HFFc6 (cell line): ENCODE measurements around the gene ZNF205. TPM values are rescaled to one million over a fixed set of nuclear protein-coding genes. Genes with fewer than 3 reads are reported as not detected.
A peak's percentile ranks its signal among the peaks of the same experiment; 100 is the strongest.
"Not testable (repeated sequence)": the region's sequence is repeated elsewhere in the genome, so short reads cannot be mapped to it uniquely, and the experiment has no call there.

Source experiments
- DNase-seq: peaks from one replicate; pipeline ENCODE4 v3.0.0-alpha.2; 2018
- H3K27ac Mint-ChIP-seq: 2 replicates; pipeline ENCODE4 v1.8.0; 2020; ENCODE audit warnings: mild to moderate bottlenecking, mixed read lengths
- H3K27me3 Mint-ChIP-seq: 2 replicates; pipeline ENCODE4 v1.8.0; 2021; ENCODE audit warnings: mild to moderate bottlenecking, moderate library complexity, mixed read lengths; ENCODE audit not compliant: insufficient read depth
- H3K36me3 Mint-ChIP-seq: 2 replicates; pipeline ENCODE4 v1.8.0; 2021; ENCODE audit warnings: low read depth, mixed read lengths
- H3K4me1 Mint-ChIP-seq: 2 replicates; pipeline ENCODE4 v1.8.0; 2020; ENCODE audit warnings: low read depth, mixed read lengths
- H3K4me3 Mint-ChIP-seq: 2 replicates; pipeline ENCODE4 v1.8.0; 2020; ENCODE audit warnings: mild to moderate bottlenecking, moderate library complexity, mixed read lengths
- H3K9me3 Mint-ChIP-seq: 2 replicates; pipeline ENCODE4 v1.8.0; 2020; ENCODE audit warnings: mild to moderate bottlenecking, mixed read lengths
- CTCF ChIP-seq: fragments of 200-600 bp; sonication (generic); IDR thresholded peaks from 2 replicates; pipeline ENCODE4 v1.5.0; 2021; ENCODE audit warnings: antibody characterized with exemption, mild to moderate bottlenecking
- total RNA-seq, 6 experiments: library from RNA; stranded (reverse); fragmentation: NEBNext Ultra II Directional; extraction: Animal tissue kit (Norgen Biotek cat#: 25700); gene quantifications; 2 replicates in 1 of 6; 3 replicates in 5 of 6; pipeline ENCODE4 v1.2.3, GENCODE V29; 2021

Gene ZNF205
- total RNA-seq, 6 experiments from 2014 or later = 7.6 to 10.2 (median 9.5) TPM

DNA sequence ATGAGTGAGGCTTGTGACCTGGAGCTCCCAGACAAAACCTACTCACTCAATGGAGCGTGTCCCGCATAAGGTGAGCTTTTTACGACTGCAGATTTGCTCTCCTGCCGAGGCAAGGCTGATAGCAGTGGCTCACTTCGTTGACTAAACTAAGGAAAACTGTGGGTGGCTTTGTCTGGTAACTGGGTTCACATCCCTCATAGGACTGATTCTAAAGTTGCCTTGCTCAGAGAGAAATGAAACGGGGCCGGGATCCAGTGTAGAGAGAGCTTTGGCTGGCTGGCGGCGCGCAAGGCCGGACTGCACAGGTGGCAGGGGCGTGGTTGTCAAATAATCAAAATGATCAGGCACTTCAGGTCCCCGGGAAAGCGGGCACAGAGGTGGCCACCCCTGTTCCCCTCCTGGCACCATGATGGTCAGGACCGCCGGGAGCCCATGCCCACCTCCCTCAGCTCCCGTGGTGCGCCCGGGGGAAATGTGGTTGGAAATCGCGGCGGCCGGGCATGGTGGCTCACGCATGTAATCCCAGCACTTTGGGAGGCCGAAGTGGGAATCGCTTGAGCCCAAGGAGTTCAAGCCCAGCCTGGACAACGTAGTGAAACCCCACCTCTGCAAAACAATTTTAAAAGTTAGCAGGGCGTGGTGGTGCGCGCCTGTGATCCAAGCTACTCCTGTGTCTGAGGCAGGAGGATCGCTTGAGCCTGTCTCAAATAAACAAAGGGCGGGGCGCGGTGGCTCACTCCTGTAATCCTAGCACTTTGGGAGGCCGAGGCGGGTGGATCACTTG lies 49.0 kb downstream of the ZNF205 start:
- no peak overlapping the region for H3K27ac Mint-ChIP-seq
- no peak for TF ChIP-seq CTCF
- peaks cover 9% of the 10 kb centered on the region; the same call in 1 of the 2 replicates for H3K27me3 Mint-ChIP-seq
- H3K36me3 Mint-ChIP-seq = no peaks in the 10 kb centered on the region
- peaks cover 21% of the 10 kb centered on the region for H3K4me1 Mint-ChIP-seq
- H3K4me3 Mint-ChIP-seq = no peak overlapping the region
- no peaks in the 10 kb centered on the region for H3K9me3 Mint-ChIP-seq
- DNase-seq = no peak

- Mint-ChIP-seq H3K4me3 (no peak overlapping the region), H3K36me3 (no peaks in the 10 kb centered on the region), H3K27me3 (peaks cover 5% of the 10 kb centered on the region; the same call in 1 of the 2 replicates), H3K9me3 (no peaks in the 10 kb centered on the region), H3K4me1 (peaks cover 10% of the 10 kb centered on the region), H3K27ac (no peak overlapping the region)
- DNase-seq = no peak
- TF ChIP-seq CTCF = no peak
Observed at GRCh38 chr16:3164121-3164991, 52.0 kb downstream of the ZNF205 start.

DNA sequence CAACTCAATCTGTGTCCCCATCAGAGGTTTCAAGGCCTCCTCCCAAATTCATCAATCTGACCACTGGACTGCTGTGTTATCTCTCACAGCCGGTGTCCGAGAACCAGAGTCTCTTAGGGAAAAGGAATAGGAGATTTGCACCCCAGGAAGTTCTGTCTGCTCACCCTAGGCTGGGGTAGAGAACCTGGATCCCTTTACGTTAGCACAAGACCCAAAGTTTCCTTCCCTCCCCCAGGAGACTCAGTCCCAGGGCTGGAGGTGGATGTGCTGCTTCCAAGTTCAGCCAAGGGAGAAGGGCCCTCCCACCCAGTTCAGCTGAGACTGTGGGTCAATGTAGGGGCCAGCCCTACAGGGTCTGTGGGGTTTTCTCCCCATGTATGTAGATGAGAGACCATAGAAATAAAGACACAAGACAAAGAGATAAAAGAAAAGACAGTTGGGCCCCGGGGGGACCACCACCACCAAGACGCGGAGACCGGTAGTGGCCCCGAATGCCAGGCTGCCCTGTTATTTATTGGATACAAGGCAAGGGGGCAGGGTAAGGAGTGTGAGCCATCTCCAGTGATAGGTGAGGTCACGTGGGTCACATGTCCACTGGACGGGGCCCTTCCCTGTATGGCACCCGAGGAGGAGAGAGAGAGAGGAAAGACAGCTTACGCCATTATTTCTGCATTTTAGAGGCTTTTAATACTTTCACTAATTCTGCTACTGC lies 52.9 kb downstream of the ZNF205 start:
- no peak for TF ChIP-seq CTCF
- peaks cover 6% of the 10 kb centered on the region; the same call in 1 of the 2 replicates for H3K4me1 Mint-ChIP-seq
- DNase-seq = no peak
- H3K27me3 Mint-ChIP-seq = peaks cover 14% of the 10 kb centered on the region
- no peak overlapping the region; the same call in none of the 2 replicates for H3K4me3 Mint-ChIP-seq
- H3K36me3 Mint-ChIP-seq = no peaks in the 10 kb centered on the region
- peak overlapping the region; percentile 18; the same call in 1 of the 2 replicates for H3K27ac Mint-ChIP-seq
- no peaks in the 10 kb centered on the region for H3K9me3 Mint-ChIP-seq

- H3K4me1 Mint-ChIP-seq = peaks cover 12% of the 10 kb centered on the region
- TF ChIP-seq CTCF = no peak
- H3K36me3 Mint-ChIP-seq = no peaks in the 10 kb centered on the region
- peaks cover 24% of the 10 kb centered on the region for H3K27me3 Mint-ChIP-seq
- no peak overlapping the region for H3K27ac Mint-ChIP-seq
- no peak overlapping the region for H3K4me3 Mint-ChIP-seq
- no peak for DNase-seq
- H3K9me3 Mint-ChIP-seq = no peaks in the 10 kb centered on the region
Observed at GRCh38 chr16:3166505-3166886, 54.1 kb downstream of the ZNF205 start.

GRCh38 chr16:3168729-3169128 lies 56.3 kb downstream of the ZNF205 start:
- not testable (repeated sequence) for H3K4me3 Mint-ChIP-seq, H3K27ac Mint-ChIP-seq, H3K9me3 Mint-ChIP-seq, DNase-seq, H3K36me3 Mint-ChIP-seq
- Mint-ChIP-seq H3K27me3 (peaks cover 32% of the 10 kb centered on the region), H3K4me1 (peaks cover 15% of the 10 kb centered on the region)

Other genes starting within 250 kb of the ZNF205 start
- 10 to 100 TPM; 24.5 to 29.3 (median 26.1) TPM for gene FLYWCH2, start 229.4 kb upstream of the ZNF205 start, total RNA-seq
- 10 to 100 TPM; 30.3 to 34.9 (median 33.7) TPM for gene FLYWCH1, start 200.7 kb upstream of the ZNF205 start, total RNA-seq
- not detected for gene KREMEN2, start 148.3 kb upstream of the ZNF205 start, total RNA-seq
- gene PAQR4, start 143.2 kb upstream of the ZNF205 start, total RNA-seq = 10 to 100 TPM in 5 of 6 experiments, 1 to 10 TPM in 1; 5.7 to 16.5 (median 13.7) TPM
- 10 to 100 TPM; 21.1 to 40.8 (median 36.7) TPM for gene PKMYT1, start 132.1 kb upstream of the ZNF205 start, total RNA-seq
- gene CLDN9, start 99.7 kb upstream of the ZNF205 start, total RNA-seq = not detected
- gene CLDN6, start 94.4 kb upstream of the ZNF205 start, total RNA-seq = under 1 TPM in 1 of 6 experiments, not detected in 5; 0.21 TPM
- 100 to 1,000 TPM; 392 to 451 (median 429) TPM for gene TNFRSF12A, start 92.2 kb upstream of the ZNF205 start, total RNA-seq
- 10 to 100 TPM; 54.6 to 90.3 (median 83.2) TPM for gene HCFC1R1, start 88.6 kb upstream of the ZNF205 start, total RNA-seq
- 10 to 100 TPM; 18.2 to 21.6 (median 19.9) TPM for gene THOC6, start 88.6 kb upstream of the ZNF205 start, total RNA-seq
- not detected for gene BICDL2, start 75.6 kb upstream of the ZNF205 start, total RNA-seq
- gene MMP25, start 66.0 kb upstream of the ZNF205 start, total RNA-seq = under 1 TPM in 3 of 6 experiments, not detected in 3; 0.05 to 0.17 (median 0.07) TPM
- gene IL32, start 46.9 kb upstream of the ZNF205 start, total RNA-seq = 1 to 10 TPM in 5 of 6 experiments, under 1 TPM in 1; 1.00 to 2.3 (median 1.7) TPM
- not detected for gene ZSCAN10, start 13.3 kb upstream of the ZNF205 start, total RNA-seq
- 1 to 10 TPM; 5.9 to 7.3 (median 6.9) TPM for gene ZNF213, start 22.4 kb downstream of the ZNF205 start, total RNA-seq
- gene OR1F1, start 75.6 kb downstream of the ZNF205 start, total RNA-seq = not detected
- gene ZNF200, start 122.6 kb downstream of the ZNF205 start, total RNA-seq = 1 to 10 TPM; 5.1 to 6.3 (median 5.7) TPM
- gene MEFV, start 144.0 kb downstream of the ZNF205 start, total RNA-seq = under 1 TPM in 1 of 6 experiments, not detected in 5; 0.09 TPM
- gene ZNF263, start 170.9 kb downstream of the ZNF205 start, total RNA-seq = 10 to 100 TPM; 19.7 to 24.5 (median 20.8) TPM
- 1 to 10 TPM; 2.9 to 4.2 (median 3.5) TPM for gene TIGD7, start 192.8 kb downstream of the ZNF205 start, total RNA-seq
- 10 to 100 TPM; 12.7 to 16.6 (median 14.4) TPM for gene ZNF75A, start 192.9 kb downstream of the ZNF205 start, total RNA-seq
- not detected for gene OR2C1, start 243.3 kb downstream of the ZNF205 start, total RNA-seq